HG03571 (cell line): ENCODE results near the gene SRSF10.
"Not testable (repeated sequence)": the region's sequence is repeated elsewhere in the genome, so short reads cannot be mapped to it uniquely, and the experiment has no call there.

Experiments
- ATAC-seq: cut with Tn5 transposase; IDR thresholded peaks from one replicate; pipeline ENCODE4 v1.9.1; 2021; ENCODE audit not compliant: unreplicated experiment

SRSF10 gene

DNA sequence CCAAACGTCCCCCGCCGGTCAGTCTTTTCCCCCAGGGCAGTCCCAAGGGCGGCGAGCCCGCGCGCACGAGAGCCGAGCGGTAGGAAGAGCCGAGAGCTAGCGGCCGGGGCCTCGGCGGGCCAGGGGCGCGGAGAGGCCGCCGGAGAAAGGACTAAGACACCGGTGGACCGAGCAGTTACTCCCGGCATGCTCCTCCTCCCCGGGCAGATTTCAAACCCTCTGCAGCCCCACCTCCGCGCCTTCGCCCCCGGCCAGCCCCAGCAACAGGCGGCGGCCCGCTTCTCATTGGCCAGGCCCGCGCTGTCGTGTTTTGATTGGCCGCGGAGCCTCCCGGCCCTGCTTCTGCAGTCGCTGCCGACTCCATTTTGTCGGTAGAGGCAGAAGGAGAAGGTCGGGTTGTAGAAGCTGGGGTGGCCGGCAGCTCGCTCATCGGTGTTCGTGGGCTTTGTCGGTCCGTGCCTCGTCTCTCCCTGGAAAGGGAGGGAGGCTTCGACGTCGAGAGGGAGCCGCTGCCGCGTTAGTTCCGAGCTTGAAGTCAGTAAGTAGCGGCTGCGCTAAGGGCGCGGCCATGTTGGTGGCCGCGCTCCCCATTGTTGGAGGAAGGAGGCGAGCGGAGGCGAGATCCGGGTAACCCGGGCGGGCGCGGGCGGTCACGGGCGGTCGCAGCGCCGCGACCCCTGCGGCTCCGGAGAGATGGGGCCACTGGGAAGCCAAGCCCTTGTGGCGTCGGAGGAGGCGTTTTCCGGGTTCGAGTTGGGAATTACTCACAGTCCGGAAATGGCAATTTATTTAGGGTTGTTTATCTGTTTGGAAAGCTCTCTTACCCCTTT lies 20.5 kb downstream of the SRSF10 start, which contains the start of gene PNRC2:
TSS of gene PNRC2 (plus strand) at position 368 of the 830 bp plus-strand sequence. CDS start 1,630 bp downstream, outside the sequence.
- ATAC-seq: peak; percentile 70

DNA sequence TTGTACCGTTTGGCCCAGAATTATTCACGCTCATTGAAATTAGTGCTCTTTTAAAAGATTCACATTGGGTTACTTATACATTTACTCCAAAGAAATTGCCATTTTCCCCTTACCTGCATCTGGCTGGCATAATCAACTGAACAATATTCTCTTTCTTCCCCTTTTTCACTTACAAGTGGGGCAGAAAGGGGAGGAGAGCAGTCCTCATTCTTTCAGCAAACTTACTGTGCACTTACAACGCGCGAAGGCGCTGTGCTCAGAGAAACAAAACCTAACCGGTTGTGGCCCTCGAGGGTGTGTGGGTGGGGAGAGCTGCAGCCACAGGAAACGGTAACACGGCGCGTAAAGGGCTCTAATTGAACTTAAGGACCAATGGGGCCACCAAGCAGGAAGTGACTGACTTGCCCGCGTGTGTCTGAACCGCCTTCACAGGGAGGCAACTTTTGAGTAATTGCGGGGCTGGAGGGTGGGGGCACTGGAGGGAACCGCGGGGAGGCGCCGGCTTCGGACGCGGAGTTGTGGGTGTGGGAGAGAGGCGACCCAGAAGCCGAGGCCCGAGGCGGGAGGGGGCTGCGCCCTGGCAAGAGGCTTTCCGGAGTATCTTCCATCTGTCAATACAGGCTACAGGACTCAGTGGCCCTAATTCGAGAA lies 21.2 kb downstream of the SRSF10 start:
- ATAC-seq: peak; percentile 49

- ATAC-seq: not testable (repeated sequence)
These were observed 21.9 kb downstream of the SRSF10 start for GRCh38 chr1:23958040-23958809.

GRCh38 chr1:23957096-23957495 lies 23.0 kb downstream of the SRSF10 start:
- no peak for ATAC-seq

GRCh38 chr1:23953020-23953419 lies 27.1 kb downstream of the SRSF10 start:
- ATAC-seq: no peak

GRCh38 chr1:23947366-23947765 lies 32.8 kb downstream of the SRSF10 start:
- no peak for ATAC-seq

DNA sequence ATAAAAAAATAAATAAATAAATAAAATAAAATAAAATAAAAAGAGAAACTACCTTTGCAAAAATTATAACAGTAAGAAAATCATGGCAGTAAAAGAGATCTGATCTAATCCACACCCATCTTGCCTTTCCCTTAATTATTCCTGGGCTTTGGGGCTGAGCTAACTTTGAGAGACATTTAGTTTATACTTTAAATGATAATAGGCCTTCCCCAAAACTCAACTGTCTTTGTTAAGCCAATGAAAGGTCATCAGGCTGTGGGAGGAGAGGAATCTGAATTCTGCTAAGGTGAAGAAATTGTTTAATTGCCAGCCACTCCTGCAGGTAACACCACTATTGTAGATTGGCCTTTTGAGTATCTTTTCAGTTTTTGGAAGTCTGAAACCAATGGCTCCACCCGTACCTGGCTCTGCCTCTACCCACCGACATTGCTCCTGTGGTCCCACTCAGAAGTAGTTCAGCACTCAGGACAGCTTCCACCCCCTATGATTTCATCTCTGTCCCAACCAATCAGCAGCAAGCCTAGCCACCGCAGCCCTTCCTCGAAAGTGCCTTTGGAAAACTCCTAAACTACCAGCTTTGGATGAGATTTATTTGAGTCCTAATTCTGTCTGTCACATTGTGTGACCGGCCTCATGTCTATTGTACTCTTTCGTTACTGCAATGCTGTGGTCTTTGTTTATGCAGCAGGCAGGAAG lies 43.5 kb downstream of the SRSF10 start:
- no peak for ATAC-seq

GRCh38 chr1:23931491-23931880 lies 48.6 kb downstream of the SRSF10 start:
- no peak for ATAC-seq

DNA sequence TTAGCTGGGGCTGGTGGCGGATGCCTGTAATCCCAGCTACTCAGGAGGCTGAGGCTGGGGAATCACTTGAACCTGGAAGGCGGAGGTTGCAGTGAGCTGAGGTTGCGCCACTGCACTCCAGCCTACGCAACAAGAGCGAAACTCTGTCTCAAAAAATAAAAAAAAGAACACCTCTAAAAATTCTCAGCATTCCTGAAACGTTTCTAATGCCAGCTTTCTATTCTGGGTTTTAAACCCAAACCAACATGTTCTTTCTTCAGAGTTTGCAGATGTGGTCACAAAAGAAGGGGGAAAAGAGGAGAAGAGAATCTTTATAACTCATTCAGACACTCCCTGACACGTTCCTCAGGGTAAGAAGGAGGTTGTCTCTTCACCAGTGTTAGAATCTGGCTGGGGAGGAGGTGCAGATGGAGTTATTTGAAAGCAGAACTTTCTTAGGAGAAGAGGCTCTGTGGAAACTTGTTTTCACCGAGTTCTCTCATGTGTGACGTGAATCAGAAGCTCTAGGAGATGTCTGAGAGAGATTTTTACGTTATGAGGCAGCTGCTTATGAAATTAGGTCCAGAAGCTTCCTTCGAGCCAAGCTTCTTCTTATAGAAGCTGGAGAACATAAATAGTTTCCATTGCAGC lies 49.2 kb downstream of the SRSF10 start:
- no peak for ATAC-seq

DNA sequence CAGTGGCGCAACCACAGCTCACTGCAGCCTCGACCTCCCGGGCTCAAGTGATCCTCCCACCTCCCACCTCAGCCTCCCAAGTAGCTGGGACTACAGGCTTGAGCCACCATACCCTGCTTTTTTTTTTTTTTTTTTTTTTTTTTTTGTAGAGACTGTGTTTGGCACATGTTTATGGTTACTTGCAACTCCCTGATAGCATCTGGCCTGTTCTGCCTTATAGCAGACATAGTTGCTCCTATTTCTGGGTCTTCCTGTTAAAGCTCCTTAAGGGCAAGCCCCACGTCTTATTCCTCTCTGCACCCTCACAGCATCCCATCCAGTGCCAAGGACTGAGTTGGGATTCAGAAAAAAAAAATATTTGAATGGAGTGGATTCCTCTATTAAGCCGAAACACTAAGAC lies 49.9 kb downstream of the SRSF10 start:
- ATAC-seq: no peak

DNA sequence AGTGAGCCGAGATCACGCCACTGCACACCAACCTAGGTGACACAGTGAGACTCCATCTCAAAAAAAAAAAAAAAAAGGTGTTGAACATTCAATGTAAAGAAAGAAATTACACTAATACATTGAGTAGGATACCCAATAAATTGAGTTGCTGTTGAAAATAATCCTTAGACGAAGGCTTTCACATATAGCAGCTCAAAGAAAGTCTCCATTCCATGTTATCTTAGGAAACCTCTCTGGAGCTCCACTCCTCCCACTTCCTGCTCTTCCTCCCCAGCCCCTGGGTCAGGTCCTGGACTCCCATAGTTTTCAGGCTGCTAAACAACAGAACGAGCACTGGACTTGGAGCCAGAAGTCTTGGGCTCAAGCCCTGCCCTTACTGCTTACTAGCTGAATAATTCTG lies 51.3 kb downstream of the SRSF10 start:
- ATAC-seq: no peak

DNA sequence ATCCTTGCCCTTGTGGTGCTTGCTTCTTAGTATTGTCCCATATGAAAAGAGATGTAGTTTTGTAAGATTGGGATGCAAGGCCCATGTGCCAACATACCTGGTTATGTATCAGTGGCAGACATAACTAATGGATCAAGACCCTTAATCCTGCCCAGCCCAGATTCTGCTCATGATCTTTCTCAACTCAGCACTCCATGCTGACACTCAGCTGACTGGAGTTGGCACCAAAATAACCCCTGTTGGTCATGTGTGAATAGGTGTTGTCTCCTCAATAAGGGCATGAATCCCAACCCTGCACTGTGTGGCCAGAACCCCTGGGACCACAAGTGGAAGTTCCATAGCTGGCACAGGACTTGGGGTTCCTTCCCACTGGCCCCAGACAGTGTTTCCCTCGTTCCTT lies 53.0 kb downstream of the SRSF10 start:
- ATAC-seq: no peak

- ATAC-seq: no peak
These were observed 54.8 kb downstream of the SRSF10 start for GRCh38 chr1:23925279-23925678.

- no peak for ATAC-seq
These were observed 55.5 kb downstream of the SRSF10 start for GRCh38 chr1:23924601-23925000.

DNA sequence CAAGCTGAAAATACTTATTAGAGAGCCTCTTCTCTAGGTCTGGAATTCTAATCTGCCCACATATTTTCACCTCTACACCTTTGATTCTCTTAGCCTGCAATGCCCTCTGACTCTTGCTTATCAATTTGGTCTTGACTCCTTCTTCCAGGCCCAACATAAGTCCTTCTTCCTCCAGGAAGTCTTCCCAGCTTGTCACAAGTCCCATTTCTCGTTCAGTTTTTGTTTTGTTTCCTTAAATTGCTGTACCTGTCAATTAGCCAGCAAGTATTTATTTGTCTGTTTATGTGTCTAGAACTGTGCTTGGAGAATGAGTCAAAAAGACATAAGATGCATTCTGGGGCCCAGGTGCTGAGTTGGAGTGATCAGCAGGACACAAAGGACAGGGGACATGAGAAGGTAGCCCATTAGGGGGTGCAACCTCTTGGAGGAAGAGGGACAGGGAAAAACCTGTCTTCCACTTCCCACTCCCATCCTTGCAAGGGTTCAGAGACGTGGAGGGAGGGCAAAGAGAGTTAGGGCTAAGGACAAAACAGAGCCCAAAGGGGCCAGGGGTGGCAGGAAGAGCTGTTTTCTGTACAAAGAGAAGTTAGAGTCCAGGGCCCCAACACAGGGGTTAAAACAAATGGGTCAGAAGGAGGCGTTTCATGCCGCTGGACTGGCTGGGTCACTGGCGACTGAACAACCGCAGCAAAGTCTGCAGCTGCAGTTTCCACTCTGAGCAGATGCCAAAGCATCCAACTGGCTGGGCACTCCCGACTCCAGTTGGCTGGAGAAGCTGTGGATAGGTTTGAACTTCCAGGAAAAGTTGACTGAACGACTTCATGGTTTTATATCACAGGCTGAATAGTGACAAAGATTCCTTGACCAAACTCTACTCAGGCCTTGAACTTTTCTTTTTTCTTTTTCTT lies 56.3 kb downstream of the SRSF10 start:
- ATAC-seq: no peak

GRCh38 chr1:23922321-23922943 lies 57.7 kb downstream of the SRSF10 start:
- ATAC-seq: no peak

DNA sequence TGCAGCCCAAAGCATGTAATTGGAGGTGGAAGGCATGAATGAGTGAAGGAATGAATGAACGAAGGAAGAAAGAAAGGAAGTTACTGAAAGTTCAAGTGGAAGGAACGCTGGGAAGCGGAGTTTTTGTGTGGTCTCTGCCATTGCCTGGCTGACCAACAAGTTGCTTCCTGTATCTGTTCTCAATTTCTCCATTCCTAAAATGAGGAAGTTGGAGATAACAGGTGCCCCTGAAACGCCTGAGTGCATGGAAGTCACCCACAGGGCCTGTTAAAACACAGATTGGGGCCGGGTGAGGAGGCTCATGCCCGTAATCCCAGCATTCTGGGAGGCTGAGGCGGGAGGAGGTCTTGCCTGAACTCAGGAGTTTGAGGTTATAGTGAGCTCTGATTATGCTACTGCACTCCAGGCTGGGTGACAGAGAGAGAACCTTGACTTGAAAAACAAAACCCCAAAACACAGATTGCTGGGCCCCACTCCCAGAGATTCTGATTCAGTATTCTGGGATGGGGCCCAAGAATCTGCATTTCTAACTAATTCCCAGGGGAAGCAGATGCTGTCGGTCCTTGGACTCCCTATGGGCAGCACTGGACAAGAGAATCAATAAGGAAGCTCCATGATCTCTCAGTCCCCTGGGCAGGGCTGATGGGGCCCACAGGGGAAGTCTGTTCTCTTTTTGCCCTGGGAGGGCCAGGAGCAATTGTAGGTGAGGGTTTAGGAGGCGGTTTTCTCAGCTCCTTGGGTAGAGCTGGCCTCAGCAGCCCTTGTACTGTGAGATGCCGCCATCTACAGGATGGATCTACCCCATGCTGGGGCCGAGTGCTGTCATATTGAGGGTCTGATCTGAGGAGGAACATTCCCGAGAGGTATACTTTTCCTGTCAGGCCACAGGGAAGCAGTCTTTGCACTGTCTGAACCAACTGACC lies 63.7 kb downstream of the SRSF10 start:
- ATAC-seq: no peak

GRCh38 chr1:23915466-23915865 lies 64.7 kb downstream of the SRSF10 start:
- no peak for ATAC-seq
